ENCODE measurements around the gene ZNF619.

Gene ZNF619

GRCh38 chr3:40468018-40468417, 8.9 kb upstream of the ZNF619 start:
- H3K27me3 ChIP-seq (ENCODE audit: control insufficient read depth in 1 of 2, insufficient read depth in 2 of 2, low read length in 2 of 2): no peaks in the 10 kb centered on the region
- H3K9ac ChIP-seq (ENCODE audit: low read length): no peak overlapping the region
- H3K4me3 ChIP-seq (ENCODE audit: low read depth in 1 of 2, low read length in 2 of 2): no peak overlapping the region
- H3K27ac ChIP-seq (ENCODE audit: low read depth, low read length): no peak overlapping the region
- peaks cover 14% of the 10 kb centered on the region for H3K36me3 ChIP-seq (ENCODE audit: insufficient read depth, low read length)
- H3K9me3 ChIP-seq (ENCODE audit: low read length): no peaks in the 10 kb centered on the region
- no peaks in the 10 kb centered on the region for H3K4me1 ChIP-seq (ENCODE audit: insufficient read depth, low read length)

- Histone ChIP-seq H3K27ac (ENCODE audit: low read depth, low read length) (no peak overlapping the region), H3K9ac (ENCODE audit: low read length) (no peak overlapping the region), H3K4me1 (ENCODE audit: insufficient read depth, low read length) (no peaks in the 10 kb centered on the region), H3K36me3 (ENCODE audit: insufficient read depth, low read length) (no peaks in the 10 kb centered on the region), H3K27me3 (ENCODE audit: control insufficient read depth in 1 of 2, insufficient read depth in 2 of 2, low read length in 2 of 2) (no peaks in the 10 kb centered on the region), H3K9me3 (ENCODE audit: low read length) (no peaks in the 10 kb centered on the region), H3K4me3 (ENCODE audit: low read depth in 1 of 2, low read length in 2 of 2) (no peak overlapping the region)
Observed at GRCh38 chr3:40470701-40471100, 6.2 kb upstream of the ZNF619 start.

DNA sequence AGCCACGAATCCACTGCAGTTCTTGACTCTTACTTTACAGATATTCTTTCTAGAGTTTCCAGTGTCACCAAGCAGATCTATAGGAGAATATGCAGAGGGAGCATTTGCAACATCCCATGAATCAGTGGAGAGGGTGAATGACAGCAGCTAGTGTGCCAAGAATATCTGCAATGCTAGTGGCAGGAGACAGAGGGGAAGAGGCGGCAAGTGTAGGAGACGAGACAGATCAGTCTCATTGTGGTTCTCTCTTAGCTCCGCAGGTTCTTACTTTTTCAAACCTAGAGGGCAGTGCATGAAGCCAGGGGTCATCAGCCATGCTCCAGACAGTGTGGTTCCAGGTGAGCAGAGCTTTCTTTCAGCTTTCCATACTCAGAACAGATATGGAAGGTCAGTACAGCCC, 744 bp downstream of the ZNF619 start:
- H3K27me3 ChIP-seq (ENCODE audit: control insufficient read depth in 1 of 2, insufficient read depth in 2 of 2, low read length in 2 of 2): no peaks in the 10 kb centered on the region
- no peak overlapping the region for H3K27ac ChIP-seq (ENCODE audit: low read depth, low read length)
- H3K9me3 ChIP-seq (ENCODE audit: low read length): no peaks in the 10 kb centered on the region
- H3K9ac ChIP-seq (ENCODE audit: low read length): peak overlapping the region; percentile 83
- peak overlapping the region; percentile 75 to 87 for H3K4me3 ChIP-seq (ENCODE audit: low read depth in 1 of 2, low read length in 2 of 2)
- peaks cover 7% of the 10 kb centered on the region for H3K4me1 ChIP-seq (ENCODE audit: insufficient read depth, low read length)
- peaks cover 19% of the 10 kb centered on the region for H3K36me3 ChIP-seq (ENCODE audit: insufficient read depth, low read length)

GRCh38 chr3:40487172-40487571, 10.2 kb downstream of the ZNF619 start:
- Histone ChIP-seq H3K27ac (ENCODE audit: low read depth, low read length) (no peak overlapping the region), H3K4me1 (ENCODE audit: insufficient read depth, low read length) (no peaks in the 10 kb centered on the region), H3K9me3 (ENCODE audit: low read length) (peaks cover 10% of the 10 kb centered on the region), H3K36me3 (ENCODE audit: insufficient read depth, low read length) (peaks cover 31% of the 10 kb centered on the region), H3K27me3 (ENCODE audit: control insufficient read depth in 1 of 2, insufficient read depth in 2 of 2, low read length in 2 of 2) (no peaks in the 10 kb centered on the region), H3K9ac (ENCODE audit: low read length) (no peak overlapping the region), H3K4me3 (ENCODE audit: low read depth in 1 of 2, low read length in 2 of 2) (no peak overlapping the region)

DNA sequence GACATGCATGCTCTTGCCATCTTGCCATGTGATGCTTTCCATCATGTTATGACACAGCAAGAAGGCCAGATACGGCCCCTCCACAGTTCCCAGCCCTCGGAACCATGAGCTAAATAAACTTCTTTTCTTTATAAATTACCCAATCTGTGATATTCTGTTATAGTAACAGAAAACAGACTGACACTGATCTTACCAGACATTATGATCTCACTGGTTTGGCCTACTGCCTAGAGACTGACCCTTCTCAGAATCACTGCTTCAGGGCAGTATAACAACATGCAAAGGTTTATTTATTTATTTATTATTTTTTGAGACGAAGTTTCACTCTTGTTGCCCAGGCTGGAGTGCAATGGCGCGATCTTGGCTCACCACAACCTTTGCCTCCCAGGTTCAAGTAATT, 14.0 kb downstream of the ZNF619 start:
- Histone ChIP-seq H3K4me3 (ENCODE audit: low read depth in 1 of 2, low read length in 2 of 2) (no peak overlapping the region), H3K36me3 (ENCODE audit: insufficient read depth, low read length) (peaks cover 14% of the 10 kb centered on the region), H3K4me1 (ENCODE audit: insufficient read depth, low read length) (no peaks in the 10 kb centered on the region), H3K27ac (ENCODE audit: low read depth, low read length) (no peak overlapping the region), H3K9ac (ENCODE audit: low read length) (no peak overlapping the region), H3K27me3 (ENCODE audit: control insufficient read depth in 1 of 2, insufficient read depth in 2 of 2, low read length in 2 of 2) (no peaks in the 10 kb centered on the region), H3K9me3 (ENCODE audit: low read length) (peaks cover 10% of the 10 kb centered on the region)

DNA sequence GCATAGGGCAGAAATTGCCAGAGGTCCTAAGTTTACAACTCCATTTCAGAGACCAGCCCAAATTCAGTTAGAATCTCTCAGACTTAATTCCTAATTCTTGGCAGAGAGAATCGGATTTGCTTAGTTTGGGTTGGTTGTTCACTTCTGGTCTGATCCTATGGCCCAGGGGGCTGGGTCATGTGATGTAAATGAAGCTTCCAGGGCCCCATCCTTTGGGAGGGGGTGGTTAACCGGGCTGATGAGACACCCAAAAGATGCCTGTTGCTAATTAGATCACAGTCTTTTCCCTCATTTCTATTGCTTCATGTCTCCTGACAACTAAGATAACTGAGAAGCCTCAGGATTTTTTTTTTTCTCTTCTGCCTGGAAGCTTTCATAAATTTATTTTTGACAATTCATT, 17.8 kb downstream of the ZNF619 start:
- Histone ChIP-seq H3K27me3 (ENCODE audit: control insufficient read depth in 1 of 2, insufficient read depth in 2 of 2, low read length in 2 of 2) (no peaks in the 10 kb centered on the region), H3K4me1 (ENCODE audit: insufficient read depth, low read length) (no peaks in the 10 kb centered on the region), H3K9me3 (ENCODE audit: low read length) (no peaks in the 10 kb centered on the region), H3K9ac (ENCODE audit: low read length) (no peak overlapping the region), H3K27ac (ENCODE audit: low read depth, low read length) (no peak overlapping the region), H3K4me3 (ENCODE audit: low read depth in 1 of 2, low read length in 2 of 2) (no peak overlapping the region), H3K36me3 (ENCODE audit: insufficient read depth, low read length) (no peaks in the 10 kb centered on the region)

GRCh38 chr3:40497288-40497687, 20.4 kb downstream of the ZNF619 start:
- no peak overlapping the region for H3K9ac ChIP-seq (ENCODE audit: low read length)
- H3K4me1 ChIP-seq (ENCODE audit: insufficient read depth, low read length): no peaks in the 10 kb centered on the region
- H3K27me3 ChIP-seq (ENCODE audit: control insufficient read depth in 1 of 2, insufficient read depth in 2 of 2, low read length in 2 of 2): no peaks in the 10 kb centered on the region
- no peaks in the 10 kb centered on the region for H3K9me3 ChIP-seq (ENCODE audit: low read length)
- no peaks in the 10 kb centered on the region for H3K36me3 ChIP-seq (ENCODE audit: insufficient read depth, low read length)
- no peak overlapping the region for H3K4me3 ChIP-seq (ENCODE audit: low read depth in 1 of 2, low read length in 2 of 2)
- H3K27ac ChIP-seq (ENCODE audit: low read depth, low read length): no peak overlapping the region

- H3K9me3 ChIP-seq (ENCODE audit: low read length): no peaks in the 10 kb centered on the region
- H3K9ac ChIP-seq (ENCODE audit: low read length): no peak overlapping the region
- H3K27ac ChIP-seq (ENCODE audit: low read depth, low read length): no peak overlapping the region
- H3K27me3 ChIP-seq (ENCODE audit: control insufficient read depth in 1 of 2, insufficient read depth in 2 of 2, low read length in 2 of 2): no peaks in the 10 kb centered on the region
- H3K4me1 ChIP-seq (ENCODE audit: insufficient read depth, low read length): no peaks in the 10 kb centered on the region
- H3K4me3 ChIP-seq (ENCODE audit: low read depth in 1 of 2, low read length in 2 of 2): no peak overlapping the region
- H3K36me3 ChIP-seq (ENCODE audit: insufficient read depth, low read length): no peaks in the 10 kb centered on the region
Observed at GRCh38 chr3:40499952-40500351, 23.0 kb downstream of the ZNF619 start.

DNA sequence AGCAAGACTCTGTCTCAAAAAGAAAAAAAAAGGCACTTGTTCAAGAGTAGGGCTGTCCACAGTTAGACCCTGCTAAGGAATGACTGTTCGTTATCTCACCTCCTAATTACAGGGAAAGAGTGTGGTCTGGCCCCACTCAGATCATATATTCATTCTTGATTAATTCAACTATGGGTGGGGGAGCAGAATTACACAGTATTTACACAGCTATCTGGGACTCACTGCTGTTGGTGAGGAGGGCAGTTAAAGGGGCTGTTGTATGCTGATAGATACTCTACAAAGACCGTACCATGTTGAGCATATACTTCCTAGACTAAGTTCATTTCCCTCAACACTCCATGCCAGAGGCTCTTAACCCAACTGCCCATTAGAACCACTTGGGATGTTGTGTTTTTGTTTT, 25.1 kb downstream of the ZNF619 start:
- no peak overlapping the region for H3K9ac ChIP-seq (ENCODE audit: low read length)
- no peak overlapping the region for H3K27ac ChIP-seq (ENCODE audit: low read depth, low read length)
- H3K9me3 ChIP-seq (ENCODE audit: low read length): no peaks in the 10 kb centered on the region
- peaks cover 10% of the 10 kb centered on the region for H3K4me1 ChIP-seq (ENCODE audit: insufficient read depth, low read length)
- no peaks in the 10 kb centered on the region for H3K36me3 ChIP-seq (ENCODE audit: insufficient read depth, low read length)
- no peaks in the 10 kb centered on the region for H3K27me3 ChIP-seq (ENCODE audit: control insufficient read depth in 1 of 2, insufficient read depth in 2 of 2, low read length in 2 of 2)
- no peak overlapping the region for H3K4me3 ChIP-seq (ENCODE audit: low read depth in 1 of 2, low read length in 2 of 2)

- peak overlapping the region in 1 of 2 donors; percentile 83 for H3K4me3 ChIP-seq (ENCODE audit: low read depth in 1 of 2, low read length in 2 of 2)
- H3K9ac ChIP-seq (ENCODE audit: low read length): no peak overlapping the region
- H3K9me3 ChIP-seq (ENCODE audit: low read length): no peaks in the 10 kb centered on the region
- H3K27me3 ChIP-seq (ENCODE audit: control insufficient read depth in 1 of 2, insufficient read depth in 2 of 2, low read length in 2 of 2): no peaks in the 10 kb centered on the region
- H3K36me3 ChIP-seq (ENCODE audit: insufficient read depth, low read length): no peaks in the 10 kb centered on the region
- peaks cover 10% of the 10 kb centered on the region for H3K4me1 ChIP-seq (ENCODE audit: insufficient read depth, low read length)
- H3K27ac ChIP-seq (ENCODE audit: low read depth, low read length): no peak overlapping the region
Observed at GRCh38 chr3:40504636-40505430, 27.9 kb downstream of the ZNF619 start.

- Histone ChIP-seq H3K36me3 (ENCODE audit: insufficient read depth, low read length) (no peaks in the 10 kb centered on the region), H3K4me3 (ENCODE audit: low read depth in 1 of 2, low read length in 2 of 2) (peak within 1 kb of the TSS; percentile 73 to 83), H3K9me3 (ENCODE audit: low read length) (no peaks in the 10 kb centered on the region), H3K4me1 (ENCODE audit: insufficient read depth, low read length) (peaks cover 10% of the 10 kb centered on the region), H3K27ac (ENCODE audit: low read depth, low read length) (peak within 1 kb of the TSS; percentile 70), H3K27me3 (ENCODE audit: control insufficient read depth in 1 of 2, insufficient read depth in 2 of 2, low read length in 2 of 2) (no peaks in the 10 kb centered on the region), H3K9ac (ENCODE audit: low read length) (peak within 1 kb of the TSS; percentile 32)
Observed at GRCh38 chr3:40505599-40506462, 28.9 kb downstream of the ZNF619 start, which contains the start of gene ZNF620. ZNF620 (plus strand) TSS chr3:40506039; CDS start chr3:40506353, 314 bp downstream.
